ENCODE data around the gene ATP2B1.

ATP2B1 gene

GRCh38 chr12:89542912-89543592 lies 165.6 kb downstream of the ATP2B1 start:
- TF ChIP-seq CTCF (IDR thresholded peaks at IDR 0.05; ENCODE audit: extremely low read depth, missing control alignments): peak; percentile 86
- DNase-seq (ENCODE audit: low spot score): peak; percentile 61

GRCh38 chr12:89542236-89542635 lies 166.4 kb downstream of the ATP2B1 start:
- TF ChIP-seq CTCF (IDR thresholded peaks at IDR 0.05; ENCODE audit: extremely low read depth, missing control alignments): no peak

GRCh38 chr12:89540586-89540985 lies 168.1 kb downstream of the ATP2B1 start:
- no peak for TF ChIP-seq CTCF (IDR thresholded peaks at IDR 0.05; ENCODE audit: extremely low read depth, missing control alignments)
- no peak for DNase-seq (ENCODE audit: low spot score)

More at GRCh38 chr12:89542236-89542635, 166.4 kb downstream of the ATP2B1 start:
- no peak for DNase-seq (ENCODE audit: low spot score)

GRCh38 chr12:89539426-89540223 lies 169.0 kb downstream of the ATP2B1 start:
- TF ChIP-seq CTCF (IDR thresholded peaks at IDR 0.05; ENCODE audit: extremely low read depth, missing control alignments): no peak
- no peak for DNase-seq (ENCODE audit: low spot score)

GRCh38 chr12:89538897-89539296 lies 169.7 kb downstream of the ATP2B1 start:
- DNase-seq (ENCODE audit: low spot score): no peak
- TF ChIP-seq CTCF (IDR thresholded peaks at IDR 0.05; ENCODE audit: extremely low read depth, missing control alignments): no peak
